ENCODE results near the gene FOXP4. TPM values are rescaled to one million over a fixed set of nuclear protein-coding genes. Genes with fewer than 3 reads are reported as not detected.

FOXP4 gene
- total and polyA plus RNA-seq, 2 of the 13 experiments (the other 11 are each of a cell fraction or from before 2014, with no cell fraction given), result 11.0 to 12.4 TPM

- no peak for TF ChIP-seq PRDM4 (CRISPR knock-in tag; IDR thresholded peaks at IDR 0.05; ENCODE audit: borderline replicate concordance)
- TF ChIP-seq MEIS2 (CRISPR knock-in tag; IDR thresholded peaks at IDR 0.05), result 0 out of 2 replicates have a peak, but pooled peaks have one; percentile 25
- no peak for TF ChIP-seq ZNF468 (CRISPR knock-in tag; IDR thresholded peaks at IDR 0.05)
- no peak for TF ChIP-seq ZNF589 (CRISPR knock-in tag; conservative IDR thresholded peaks at IDR 0.05)
- 0 out of 2 replicates have a peak, but pooled peaks have one; percentile 15 for TF ChIP-seq ZFX (CRISPR knock-in tag; IDR thresholded peaks at IDR 0.05; ENCODE audit: low read depth)
- no peak for TF ChIP-seq ZNF556 (CRISPR knock-in tag; IDR thresholded peaks at IDR 0.05; ENCODE audit: borderline replicate concordance)
- no peak for TF ChIP-seq ZZZ3 (CRISPR knock-in tag; IDR thresholded peaks at IDR 0.05; ENCODE audit: borderline replicate concordance)
- TF ChIP-seq TBP (CRISPR knock-in tag; IDR thresholded peaks at IDR 0.05), result no peak
- no peak for TF ChIP-seq ELF3 (CRISPR knock-in tag; IDR thresholded peaks at IDR 0.05)
- no peak for TF ChIP-seq RARG (CRISPR knock-in tag; IDR thresholded peaks at IDR 0.05; ENCODE audit: low read depth)
These were observed 34.5 kb downstream of the FOXP4 start (continued) for GRCh38 chr6:41580690-41581089.

- Histone ChIP-seq H3K4me1 (ENCODE audit: insufficient read depth, low read length) (peaks cover 86% of the 10 kb centered on the region), H2AFZ (ENCODE audit: low read length) (no peak overlapping the region), H3K4me2 (ENCODE audit: low read depth, low read length) (no peak overlapping the region), H3K9me3 (ENCODE audit: low read length) (no peaks in the 10 kb centered on the region), H3K79me2 (ENCODE audit: insufficient read depth, low read length) (peaks cover 9% of the 10 kb centered on the region), H3K4me3 (replicated peaks in 1 of 3; ENCODE audit: insufficient read depth in 1 of 3, low read depth in 2 of 3, low read length in 3 of 3) (no peak overlapping the region), H3K36me3 (replicated peaks in 1 of 2; ENCODE audit: control insufficient read depth in 1 of 2, insufficient read depth in 2 of 2, low read length in 2 of 2) (peaks cover 47 to 72% of the 10 kb centered on the region in 2 experiments), H4K20me1 (ENCODE audit: insufficient read depth, low read length) (peaks cover 9% of the 10 kb centered on the region; the same call in 1 of the 2 replicates), H3K27ac (ENCODE audit: extremely low read length, insufficient read depth, low read length) (no peak overlapping the region), H3K27me3 (ENCODE audit: control insufficient read depth in 1 of 2, insufficient read depth in 2 of 2, low read length in 2 of 2) (no peaks in the 10 kb centered on the region), H3K9ac (ENCODE audit: insufficient read depth, low read depth, low read length) (no peak overlapping the region)
- CTCF ChIA-PET (ENCODE audit: low intra/inter-chr PET ratio, low total read pairs), result no interaction called here
- intact Hi-C loops (cut with micrococcal nuclease; ENCODE audit: unreplicated experiment) (no loop called here), in situ Hi-C loops (cut with HindIII; ENCODE audit: extremely low pct_ligation_motif_present, low pct_unique_long_range_greater_than_20kb) (loop anchor here (10.0 kb wide), 1 partner anchor 527 kb away; the partner anchor contains the start of gene APOBEC2)
- DNase-seq (ENCODE audit: low spot score) (no peak), ATAC-seq (no peak), FAIRE-seq (no peak)
- no TSS peak for BruUV-seq (replicated peaks)
- 96% methylated on average over 8 of the region's 12 CpGs for WGBS (ENCODE audit: low lambda C conversion rate)
- POLR2A ChIA-PET, result no interaction called here
- TF ChIP-seq ZNF687 (CRISPR knock-in tag; IDR thresholded peaks at IDR 0.05), result peak; percentile 44
- 0 out of 2 replicates have a peak, but pooled peaks have one; percentile 52 for TF ChIP-seq BCL3 (CRISPR knock-in tag; IDR thresholded peaks at IDR 0.05)
- TF ChIP-seq PHF8 (CRISPR knock-in tag; IDR thresholded peaks at IDR 0.05), result no peak; the same call in 1 of the 2 replicates
These were observed 35.3 kb downstream of the FOXP4 start for GRCh38 chr6:41581381-41581991.

All from HepG2 (cell line).